Retinal pigment epithelial cell (primary cell): ENCODE measurements around the gene ZFHX2.

Experiments
- DNase-seq: peaks from one replicate; pipeline ENCODE4 v3.0.0-alpha.2; 2010; ENCODE audit warnings: low read depth
- H3K4me3 ChIP-seq: 2 replicates; pipeline ENCODE4 v1.5.1; 2011; ENCODE audit warnings: mild to moderate bottlenecking, low read length, control low read depth, moderate library complexity
- TF ChIP-seq, protein P1 (sequence below): conservative IDR thresholded peaks from 2 replicates; pipeline ENCODE4 v1.5.1; 2011; ENCODE audit warnings: low read depth, low read length, control low read depth, inconsistent platforms

Gene ZFHX2

DNA sequence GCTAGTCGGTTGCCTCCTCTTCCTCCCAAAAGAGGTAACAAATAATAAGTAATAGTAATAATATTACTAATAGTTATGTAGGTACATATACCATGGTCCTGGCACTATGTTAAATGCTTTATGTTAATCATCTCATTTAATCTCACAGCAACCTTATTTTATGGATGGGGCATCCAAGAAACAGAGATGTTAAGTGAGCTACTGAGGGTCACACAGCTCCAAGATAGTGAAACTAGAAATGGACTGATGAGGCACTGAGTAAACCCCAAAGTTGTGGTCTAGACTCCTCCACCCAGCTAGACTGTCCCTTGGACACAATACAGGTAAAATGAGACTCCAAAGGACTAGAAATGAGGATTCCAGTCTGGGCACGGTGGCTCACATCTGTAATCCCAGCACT lies 15.1 kb downstream of the ZFHX2 start:
- H3K4me3 ChIP-seq = no peak overlapping the region
- no peak for DNase-seq
- TF ChIP-seq, protein P1, sequence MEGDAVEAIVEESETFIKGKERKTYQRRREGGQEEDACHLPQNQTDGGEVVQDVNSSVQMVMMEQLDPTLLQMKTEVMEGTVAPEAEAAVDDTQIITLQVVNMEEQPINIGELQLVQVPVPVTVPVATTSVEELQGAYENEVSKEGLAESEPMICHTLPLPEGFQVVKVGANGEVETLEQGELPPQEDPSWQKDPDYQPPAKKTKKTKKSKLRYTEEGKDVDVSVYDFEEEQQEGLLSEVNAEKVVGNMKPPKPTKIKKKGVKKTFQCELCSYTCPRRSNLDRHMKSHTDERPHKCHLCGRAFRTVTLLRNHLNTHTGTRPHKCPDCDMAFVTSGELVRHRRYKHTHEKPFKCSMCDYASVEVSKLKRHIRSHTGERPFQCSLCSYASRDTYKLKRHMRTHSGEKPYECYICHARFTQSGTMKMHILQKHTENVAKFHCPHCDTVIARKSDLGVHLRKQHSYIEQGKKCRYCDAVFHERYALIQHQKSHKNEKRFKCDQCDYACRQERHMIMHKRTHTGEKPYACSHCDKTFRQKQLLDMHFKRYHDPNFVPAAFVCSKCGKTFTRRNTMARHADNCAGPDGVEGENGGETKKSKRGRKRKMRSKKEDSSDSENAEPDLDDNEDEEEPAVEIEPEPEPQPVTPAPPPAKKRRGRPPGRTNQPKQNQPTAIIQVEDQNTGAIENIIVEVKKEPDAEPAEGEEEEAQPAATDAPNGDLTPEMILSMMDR = no peak

DNA sequence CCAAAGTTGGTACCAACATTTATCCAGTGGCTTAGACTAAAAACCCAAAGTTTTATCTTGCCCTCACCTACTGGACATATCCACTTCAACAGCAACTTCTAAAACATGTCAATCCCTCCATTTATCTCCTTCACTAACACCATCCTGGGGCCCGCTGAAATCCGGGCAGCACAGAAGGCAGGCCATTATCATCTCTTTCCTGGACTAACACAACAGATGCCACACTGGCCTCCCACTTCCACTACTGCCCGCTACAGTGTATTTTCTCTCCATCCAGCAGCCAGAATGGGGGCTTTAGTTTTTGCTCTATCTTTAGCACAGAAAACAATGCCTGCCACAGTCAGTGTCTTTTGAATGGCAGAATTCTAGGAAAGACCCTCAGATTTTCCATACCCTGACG lies 15.6 kb downstream of the ZFHX2 start:
- TF ChIP-seq, protein P1 = no peak
- no peak for DNase-seq
- H3K4me3 ChIP-seq = no peak overlapping the region

DNA sequence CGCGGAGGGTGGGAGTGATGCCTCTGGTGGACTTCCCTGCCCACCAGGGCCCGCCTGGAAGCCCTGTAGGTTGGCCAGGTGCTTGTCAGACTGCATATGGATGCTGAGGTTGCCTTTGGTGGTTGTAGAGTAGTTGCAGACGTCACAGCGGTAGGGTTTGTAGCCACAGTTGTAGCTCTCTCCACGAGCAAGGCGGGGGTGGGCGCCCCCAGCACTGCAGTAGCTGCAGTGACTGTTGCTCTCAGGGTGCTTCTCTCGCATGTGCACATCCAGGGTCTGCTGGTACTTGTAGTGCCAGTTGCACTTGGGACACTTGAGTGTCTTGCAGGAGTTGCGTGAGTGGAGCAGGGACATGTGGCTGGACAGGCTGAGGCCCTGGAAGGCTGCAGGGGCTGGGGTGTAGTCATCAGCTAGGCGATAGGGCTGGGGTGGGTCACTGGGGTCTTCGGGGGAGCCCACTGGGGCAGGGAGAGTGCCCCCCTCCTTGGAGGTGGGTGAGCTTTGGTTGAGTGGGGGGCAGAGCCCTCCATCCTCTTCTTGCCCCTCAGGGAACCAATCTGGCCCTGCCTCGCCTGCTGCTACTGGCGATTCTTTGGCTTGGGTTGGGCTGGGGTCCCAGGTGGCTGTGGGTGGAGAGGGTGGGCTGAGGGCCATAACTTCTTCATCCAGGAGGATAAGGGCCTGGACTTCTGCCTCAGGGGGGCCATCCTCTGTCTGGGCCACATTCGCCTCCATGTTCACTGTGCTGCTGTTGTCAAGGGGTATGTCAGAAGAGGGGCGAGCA lies 17.7 kb downstream of the ZFHX2 start:
- TF ChIP-seq, protein P1 = no peak
- no peak for DNase-seq
- H3K4me3 ChIP-seq = no peak overlapping the region

DNA sequence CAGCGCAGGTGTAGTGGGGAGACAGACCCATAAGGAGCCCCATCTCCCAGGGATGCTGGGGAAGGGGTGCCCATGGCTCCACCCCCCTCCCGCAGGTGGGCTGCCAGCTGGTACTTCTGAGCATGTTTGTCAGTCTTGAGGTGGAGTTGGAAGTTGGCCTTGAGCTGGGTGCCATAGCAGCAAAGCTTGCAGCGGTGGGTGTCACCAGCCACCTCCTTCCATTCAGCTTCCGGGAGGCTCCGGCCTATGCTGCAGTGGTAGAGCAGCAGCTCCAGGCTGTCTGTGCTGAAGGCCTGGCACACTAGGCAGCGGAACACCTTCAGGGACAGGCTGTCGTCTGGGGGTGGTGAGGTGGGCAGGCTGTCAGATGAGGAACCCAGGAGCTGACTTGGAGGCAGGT lies 18.9 kb downstream of the ZFHX2 start:
- no peak for DNase-seq
- TF ChIP-seq, protein P1 = no peak
- no peak overlapping the region for H3K4me3 ChIP-seq

DNA sequence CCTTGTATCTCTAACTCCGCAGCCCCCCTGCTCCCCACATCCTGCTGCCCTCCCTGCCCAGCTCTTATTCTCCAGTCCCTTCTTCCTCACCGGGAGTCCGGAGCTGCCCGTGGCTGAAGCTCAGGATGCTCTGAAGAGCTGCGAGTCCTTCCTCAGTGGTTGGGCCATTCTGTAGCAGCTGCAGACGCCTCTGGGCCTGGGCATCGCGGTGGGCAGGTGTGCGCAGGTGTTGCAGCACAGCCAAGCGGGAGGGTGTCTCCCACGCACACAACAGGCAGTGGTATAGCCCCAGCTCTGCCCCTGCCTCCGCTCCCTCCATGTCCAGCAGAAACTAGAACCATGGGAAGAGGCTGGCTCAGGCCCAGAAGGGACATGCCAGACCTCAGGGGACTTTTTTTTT lies 20.2 kb downstream of the ZFHX2 start:
- DNase-seq = no peak
- no peak overlapping the region for H3K4me3 ChIP-seq
- TF ChIP-seq, protein P1 = no peak

DNA sequence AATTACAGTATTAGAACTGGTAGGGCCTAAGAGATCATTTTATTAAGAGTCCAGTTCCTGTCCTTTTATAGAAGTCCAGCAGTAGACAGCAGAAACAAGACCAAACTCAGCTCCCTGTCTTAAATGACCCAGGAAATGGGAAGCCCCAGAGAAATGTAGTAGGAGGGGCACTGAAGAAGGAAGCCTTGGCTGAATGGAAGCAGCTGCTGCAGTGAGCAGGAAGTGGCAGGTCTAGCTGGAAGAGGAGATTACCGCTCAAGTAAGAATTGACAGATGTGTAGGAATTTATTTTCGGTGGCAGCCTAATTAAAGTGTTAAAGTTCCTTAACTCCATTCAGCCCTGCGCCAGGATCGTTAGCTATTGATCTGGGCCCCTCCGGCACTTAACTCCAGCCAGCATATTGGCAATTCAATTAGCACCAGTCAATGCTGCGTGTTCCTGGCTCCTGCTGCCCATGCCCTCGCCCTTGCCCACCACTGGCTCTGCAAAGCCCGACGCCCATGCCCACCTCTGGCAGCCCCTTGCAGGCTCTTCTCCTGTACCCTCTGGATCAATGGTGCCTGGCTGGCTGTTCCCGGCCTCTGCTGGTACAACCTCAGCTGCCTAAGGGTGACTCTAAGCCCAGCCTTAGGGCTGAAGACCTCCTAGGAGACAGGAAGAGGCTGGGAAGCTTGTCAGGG lies 21.1 kb downstream of the ZFHX2 start:
- TF ChIP-seq, protein P1 = no peak
- no peak overlapping the region for H3K4me3 ChIP-seq
- DNase-seq = no peak

DNA sequence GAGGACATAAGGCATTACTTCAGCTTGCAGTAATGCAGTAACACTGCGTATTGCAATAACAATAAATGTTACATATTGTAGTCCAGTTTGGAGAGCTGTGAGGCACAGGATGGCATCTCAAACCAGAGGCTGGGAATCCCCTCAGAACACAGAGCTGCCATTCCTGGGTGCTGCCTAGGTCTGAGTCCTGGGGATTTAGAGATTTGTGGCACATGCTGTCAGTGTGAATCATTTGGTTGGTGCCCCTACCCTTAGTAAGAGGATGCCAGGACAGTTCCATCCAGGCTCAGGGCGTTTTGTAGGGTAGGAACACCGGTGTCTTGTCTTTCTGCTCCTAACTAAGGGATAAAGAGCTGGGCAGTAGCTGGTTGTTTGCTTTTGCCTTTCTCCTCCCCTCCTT lies 22.5 kb downstream of the ZFHX2 start:
- DNase-seq = no peak
- H3K4me3 ChIP-seq = no peak overlapping the region
- TF ChIP-seq, protein P1 = no peak
